ENCODE results near the gene RIC8B.

DNA sequence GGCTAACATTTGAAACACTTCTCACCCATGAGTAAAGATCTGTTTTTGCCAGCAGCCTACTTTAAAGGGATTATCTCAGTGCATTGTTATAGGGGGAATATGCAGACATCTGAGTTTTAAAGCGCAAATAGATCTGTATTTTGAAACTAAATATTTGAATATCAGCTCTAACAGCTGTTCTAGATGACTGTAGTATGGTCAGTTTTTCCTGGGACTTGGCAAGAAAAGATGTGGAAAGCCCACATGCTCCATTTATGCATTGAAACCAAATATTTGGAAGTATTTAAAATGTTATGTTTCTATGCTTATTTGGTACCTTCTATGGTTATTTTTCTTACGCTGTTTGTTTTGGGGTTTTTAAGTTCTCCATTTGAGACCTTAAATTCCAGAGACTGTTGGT is 41.7 kb downstream of the RIC8B start:
- no peak for TF ChIP-seq ZNF302 (CRISPR knock-in tag; IDR thresholded peaks at IDR 0.05)
- TF ChIP-seq ESRRA (IDR thresholded peaks at IDR 0.05; ENCODE audit: borderline replicate concordance, low read length): no peak
- no peak for TF ChIP-seq JUN (IDR thresholded peaks at IDR 0.05)
- TF ChIP-seq KDM1A (IDR thresholded peaks at IDR 0.05; ENCODE audit: low read depth): no peak
- TF ChIP-seq CTCF (IDR thresholded peaks at IDR 0.05): no peak
- TF ChIP-seq EP300 (IDR thresholded peaks at IDR 0.05): no peak
- TF ChIP-seq CHD4 (IDR thresholded peaks at IDR 0.05; ENCODE audit: borderline replicate concordance): no peak
- TF ChIP-seq, protein P1, sequence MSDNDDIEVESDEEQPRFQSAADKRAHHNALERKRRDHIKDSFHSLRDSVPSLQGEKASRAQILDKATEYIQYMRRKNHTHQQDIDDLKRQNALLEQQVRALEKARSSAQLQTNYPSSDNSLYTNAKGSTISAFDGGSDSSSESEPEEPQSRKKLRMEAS (IDR thresholded peaks at IDR 0.05): no peak
- no peak for TF ChIP-seq CEBPB (IDR thresholded peaks at IDR 0.05)
- TF ChIP-seq NR3C1 (IDR thresholded peaks at IDR 0.05): no peak
